ENCODE results near the gene MAGI1. TPM values are rescaled to one million over a fixed set of nuclear protein-coding genes. Genes with fewer than 3 reads are reported as not detected.
A peak's percentile ranks its signal among the peaks of the same experiment; 100 is the strongest.

MAGI1 gene
- total RNA-seq, 1 experiment from 2014 or later = 3.4 TPM

- Histone ChIP-seq H3K27me3 (no peaks in the 10 kb centered on the region), H3K4me3 (no peak overlapping the region), H3K9me3 (no peaks in the 10 kb centered on the region), H3K36me3 (no peaks in the 10 kb centered on the region)
- no peak for DNase-seq
Measured at GRCh38 chr3:65497236-65497635, 541.5 kb downstream of the MAGI1 start.

GRCh38 chr3:65493938-65494337 lies 544.8 kb downstream of the MAGI1 start:
- no peaks in the 10 kb centered on the region for H3K27me3 ChIP-seq
- DNase-seq = no peak
- no peak overlapping the region for H3K4me3 ChIP-seq
- H3K36me3 ChIP-seq = no peaks in the 10 kb centered on the region
- no peaks in the 10 kb centered on the region for H3K9me3 ChIP-seq

- Histone ChIP-seq H3K27me3 (no peaks in the 10 kb centered on the region), H3K4me3 (no peak overlapping the region), H3K9me3 (no peaks in the 10 kb centered on the region), H3K36me3 (no peaks in the 10 kb centered on the region)
- no peak for DNase-seq
Measured at GRCh38 chr3:65493371-65493882, 545.3 kb downstream of the MAGI1 start.

- no peaks in the 10 kb centered on the region for H3K27me3 ChIP-seq
- no peak overlapping the region for H3K4me3 ChIP-seq
- no peak for DNase-seq
- H3K36me3 ChIP-seq = no peaks in the 10 kb centered on the region
- H3K9me3 ChIP-seq = no peaks in the 10 kb centered on the region
Measured at GRCh38 chr3:65492249-65492648, 546.5 kb downstream of the MAGI1 start.

- Histone ChIP-seq H3K27me3 (no peaks in the 10 kb centered on the region), H3K9me3 (no peaks in the 10 kb centered on the region), H3K36me3 (no peaks in the 10 kb centered on the region), H3K4me3 (no peak overlapping the region)
- no peak for DNase-seq
Measured at GRCh38 chr3:65490114-65490513, 548.6 kb downstream of the MAGI1 start.

- Histone ChIP-seq H3K9me3 (no peaks in the 10 kb centered on the region), H3K27me3 (no peaks in the 10 kb centered on the region), H3K4me3 (no peak overlapping the region), H3K36me3 (no peaks in the 10 kb centered on the region)
- DNase-seq = no peak
Measured at GRCh38 chr3:65489253-65489652, 549.5 kb downstream of the MAGI1 start.

GRCh38 chr3:65485826-65486469 lies 552.8 kb downstream of the MAGI1 start:
- Histone ChIP-seq H3K36me3 (no peaks in the 10 kb centered on the region), H3K9me3 (no peaks in the 10 kb centered on the region), H3K4me3 (no peak overlapping the region), H3K27me3 (no peaks in the 10 kb centered on the region)
- DNase-seq = no peak

GRCh38 chr3:65484964-65485363 lies 553.8 kb downstream of the MAGI1 start:
- no peaks in the 10 kb centered on the region for H3K9me3 ChIP-seq
- no peaks in the 10 kb centered on the region for H3K27me3 ChIP-seq
- no peak for DNase-seq
- H3K36me3 ChIP-seq = no peaks in the 10 kb centered on the region
- H3K4me3 ChIP-seq = no peak overlapping the region

GRCh38 chr3:65483480-65483879 lies 555.2 kb downstream of the MAGI1 start:
- no peak for DNase-seq
- H3K4me3 ChIP-seq = no peak overlapping the region

GRCh38 chr3:65483011-65483410 lies 555.7 kb downstream of the MAGI1 start:
- no peak overlapping the region for H3K4me3 ChIP-seq
- no peak for DNase-seq
- H3K9me3 ChIP-seq = no peaks in the 10 kb centered on the region
- H3K27me3 ChIP-seq = no peaks in the 10 kb centered on the region
- no peaks in the 10 kb centered on the region for H3K36me3 ChIP-seq

More at GRCh38 chr3:65483480-65483879, 555.2 kb downstream of the MAGI1 start:
- H3K27me3 ChIP-seq = no peaks in the 10 kb centered on the region
- H3K36me3 ChIP-seq = no peaks in the 10 kb centered on the region
- H3K9me3 ChIP-seq = no peaks in the 10 kb centered on the region

- H3K36me3 ChIP-seq = no peaks in the 10 kb centered on the region
- H3K27me3 ChIP-seq = no peaks in the 10 kb centered on the region
- no peak for DNase-seq
- H3K4me3 ChIP-seq = no peak overlapping the region
- no peaks in the 10 kb centered on the region for H3K9me3 ChIP-seq
Measured at GRCh38 chr3:65481085-65481484, 557.6 kb downstream of the MAGI1 start.

GRCh38 chr3:65479990-65480389 lies 558.7 kb downstream of the MAGI1 start:
- Histone ChIP-seq H3K4me3 (no peak overlapping the region), H3K9me3 (no peaks in the 10 kb centered on the region), H3K36me3 (no peaks in the 10 kb centered on the region), H3K27me3 (no peaks in the 10 kb centered on the region)
- DNase-seq = no peak

- no peaks in the 10 kb centered on the region for H3K27me3 ChIP-seq
- no peak for DNase-seq
- no peak overlapping the region for H3K4me3 ChIP-seq
- H3K36me3 ChIP-seq = no peaks in the 10 kb centered on the region
- H3K9me3 ChIP-seq = no peaks in the 10 kb centered on the region
Measured at GRCh38 chr3:65478551-65479500, 559.9 kb downstream of the MAGI1 start.

GRCh38 chr3:65473736-65474135 lies 565.0 kb downstream of the MAGI1 start:
- Histone ChIP-seq H3K27me3 (no peaks in the 10 kb centered on the region), H3K36me3 (no peaks in the 10 kb centered on the region), H3K9me3 (no peaks in the 10 kb centered on the region), H3K4me3 (no peak overlapping the region)
- peak; percentile 19 for DNase-seq

- DNase-seq = no peak
- Histone ChIP-seq H3K9me3 (no peaks in the 10 kb centered on the region), H3K27me3 (no peaks in the 10 kb centered on the region), H3K4me3 (no peak overlapping the region), H3K36me3 (no peaks in the 10 kb centered on the region)
Measured at GRCh38 chr3:65472501-65472900, 566.2 kb downstream of the MAGI1 start.

GRCh38 chr3:65466300-65466988 lies 572.3 kb downstream of the MAGI1 start:
- H3K27me3 ChIP-seq = no peaks in the 10 kb centered on the region
- H3K36me3 ChIP-seq = no peaks in the 10 kb centered on the region
- no peak for DNase-seq
- no peak overlapping the region for H3K4me3 ChIP-seq
- H3K9me3 ChIP-seq = no peaks in the 10 kb centered on the region

- H3K9me3 ChIP-seq = no peaks in the 10 kb centered on the region
- H3K27me3 ChIP-seq = no peaks in the 10 kb centered on the region
- H3K4me3 ChIP-seq = no peak overlapping the region
- no peaks in the 10 kb centered on the region for H3K36me3 ChIP-seq
- no peak for DNase-seq
Measured at GRCh38 chr3:65449841-65450428, 588.8 kb downstream of the MAGI1 start.

Measured in MG63 (cell line).